WTC11 (cell line): ENCODE measurements around the gene GOSR1. TPM values are rescaled to one million over a fixed set of nuclear protein-coding genes. Genes with fewer than 3 reads are reported as not detected.

Source experiments
- ATAC-seq: fragments of 200-7000 bp; cut with Tn5 transposase; 2 replicates; pipeline ENCODE4 v1.10.0; 2021; ENCODE audit warnings: mild to moderate bottlenecking, moderate library complexity
- CTCF ChIA-PET: fragments of 300-600 bp; sonication (Branson Sonifier 250); formaldehyde crosslinking; loops from one replicate; lab custom pipeline; 2021; ENCODE audit warnings: antibody characterized with exemption; lab: Charles Lee
- POLR2A ChIA-PET: fragments of 350-600 bp; sonication (Branson Sonifier 250); formaldehyde crosslinking; loops from one replicate; lab custom pipeline; 2021; ENCODE audit warnings: antibody characterized with exemption; lab: Charles Lee
- DNase-seq: peaks from one replicate; pipeline ENCODE4 v3.0.0; 2021; ENCODE audit warnings: low spot score
- H3K27ac Mint-ChIP-seq: 2 replicates; pipeline ENCODE4 v1.8.0; 2021; ENCODE audit warnings: mixed read lengths
- H3K27me3 Mint-ChIP-seq: 2 replicates; pipeline ENCODE4 v1.8.0; 2021; ENCODE audit warnings: low read depth, mild to moderate bottlenecking, moderate library complexity, mixed read lengths
- H3K36me3 Mint-ChIP-seq: 2 replicates; pipeline ENCODE4 v1.8.0; 2021; ENCODE audit warnings: mixed read lengths
- H3K4me1 Mint-ChIP-seq: 2 replicates; pipeline ENCODE4 v1.8.0; 2022; ENCODE audit warnings: mixed read lengths
- H3K4me3 Mint-ChIP-seq: 2 replicates; pipeline ENCODE4 v1.8.0; 2021; ENCODE audit warnings: mild to moderate bottlenecking, moderate library complexity, mixed read lengths
- H3K9me3 Mint-ChIP-seq: 2 replicates; pipeline ENCODE4 v1.8.0; 2021; ENCODE audit warnings: mixed read lengths
- ESRRA ChIP-seq: sonication (generic); formaldehyde crosslinking; IDR thresholded peaks from 2 replicates; pipeline ENCODE4 v1.8.1; 2022; ENCODE audit warnings: mild to moderate bottlenecking, missing genetic modification reagents, borderline replicate concordance
- FOXP1 ChIP-seq: sonication (generic); formaldehyde crosslinking; IDR thresholded peaks from 2 replicates; pipeline ENCODE4 v1.8.0; 2022; ENCODE audit warnings: missing genetic modification reagents, mild to moderate bottlenecking, moderate library complexity, borderline replicate concordance
- GTF2I ChIP-seq: fragments of 250-450 bp; sonication (Bioruptor Pico); conservative IDR thresholded peaks from 2 replicates; pipeline ENCODE4 v1.4.0; 2021; ENCODE audit warnings: mild to moderate bottlenecking
- JUN ChIP-seq: sonication (generic); formaldehyde crosslinking; IDR thresholded peaks from 2 replicates; pipeline ENCODE4 v1.8.0; 2023; ENCODE audit warnings: mild to moderate bottlenecking, missing genetic modification reagents
- NFE2L1 ChIP-seq: sonication (generic); formaldehyde crosslinking; IDR thresholded peaks from 2 replicates; pipeline ENCODE4 v1.8.1; 2023; ENCODE audit warnings: missing genetic modification reagents
- SMAD3 ChIP-seq: sonication (generic); formaldehyde crosslinking; IDR thresholded peaks from 2 replicates; pipeline ENCODE4 v1.8.0; 2022; ENCODE audit warnings: missing genetic modification reagents, mild to moderate bottlenecking, borderline replicate concordance
- TCF7 ChIP-seq: sonication (generic); formaldehyde crosslinking; IDR thresholded peaks from 2 replicates; pipeline ENCODE4 v1.8.0; 2022; ENCODE audit warnings: mild to moderate bottlenecking, low read depth, missing genetic modification reagents, moderate library complexity
- TEAD4 ChIP-seq: sonication (generic); formaldehyde crosslinking; IDR thresholded peaks from 2 replicates; pipeline ENCODE4 v1.8.0; 2022; ENCODE audit warnings: mild to moderate bottlenecking, missing genetic modification reagents
- TP53 ChIP-seq: sonication (generic); formaldehyde crosslinking; IDR thresholded peaks from 2 replicates; pipeline ENCODE4 v1.8.1; 2023; ENCODE audit warnings: mild to moderate bottlenecking, missing genetic modification reagents
- ZNF232 ChIP-seq: sonication (generic); formaldehyde crosslinking; IDR thresholded peaks from 2 replicates; pipeline ENCODE4 v1.8.0; 2022; ENCODE audit warnings: mild to moderate bottlenecking, missing genetic modification reagents
- ZNF671 ChIP-seq: fragments of 250-450 bp; sonication (Bioruptor Pico); IDR thresholded peaks from 2 replicates; pipeline ENCODE4 v1.8.0; 2021; ENCODE audit warnings: mild to moderate bottlenecking
- total RNA-seq: library from RNA; stranded (reverse); gene quantifications from 3 replicates; pipeline ENCODE4 v1.2.3, GENCODE V29; 2021
- TF ChIP-seq, protein P1 (sequence below): sonication (generic); formaldehyde crosslinking; IDR thresholded peaks from 2 replicates; pipeline ENCODE4 v1.8.1; 2023; ENCODE audit warnings: mild to moderate bottlenecking, missing genetic modification reagents
- TF ChIP-seq, protein P2 (sequence below): fragments of 250-450 bp; sonication (Bioruptor Pico); IDR thresholded peaks from 2 replicates; pipeline ENCODE4 v1.9.0; 2021; ENCODE audit warnings: mild to moderate bottlenecking
- TF ChIP-seq, protein P3 (sequence below): fragments of 250-450 bp; sonication (Bioruptor Pico); IDR thresholded peaks from 2 replicates; pipeline ENCODE4 v1.9.0; 2021; ENCODE audit warnings: mild to moderate bottlenecking, borderline replicate concordance
- TF ChIP-seq, protein P4 (sequence below): sonication (generic); formaldehyde crosslinking; IDR thresholded peaks from 2 replicates; pipeline ENCODE4 v1.8.1; 2022; ENCODE audit warnings: missing genetic modification reagents, borderline replicate concordance
- TF ChIP-seq, protein P5 (sequence below): fragments of 200-600 bp; IDR thresholded peaks from 2 replicates; pipeline ENCODE4 v1.8.0; 2022; ENCODE audit warnings: antibody characterized with exemption
- TF ChIP-seq, protein P6 (sequence below): sonication (generic); formaldehyde crosslinking; conservative IDR thresholded peaks from 2 replicates; pipeline ENCODE4 v1.8.1; 2023; ENCODE audit warnings: mild to moderate bottlenecking, low read depth, missing genetic modification reagents, moderate library complexity

GOSR1 gene
- total RNA-seq, 1 experiment from 2014 or later: 37.4 TPM

DNA sequence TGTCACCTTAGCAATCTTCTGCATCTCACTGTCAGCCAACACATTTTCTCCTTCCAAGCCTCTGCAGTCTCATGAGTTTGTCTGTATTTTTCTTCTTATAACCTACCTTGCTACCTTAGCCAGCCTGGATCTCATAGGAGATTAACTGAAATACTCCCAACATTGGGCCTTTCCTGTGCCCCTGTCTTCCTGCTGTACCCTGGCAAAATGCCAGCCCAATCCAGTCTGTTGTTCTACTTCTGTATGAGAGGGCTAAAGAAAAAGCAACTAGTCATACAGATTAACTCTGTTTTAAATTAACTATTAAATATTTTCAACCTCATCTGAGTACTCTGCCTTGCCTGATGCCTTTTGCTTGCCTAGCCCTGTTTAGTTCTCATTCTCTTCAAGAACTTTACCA is 18.4 kb downstream of the GOSR1 start (continued):
- no peak for TF ChIP-seq JUN

DNA sequence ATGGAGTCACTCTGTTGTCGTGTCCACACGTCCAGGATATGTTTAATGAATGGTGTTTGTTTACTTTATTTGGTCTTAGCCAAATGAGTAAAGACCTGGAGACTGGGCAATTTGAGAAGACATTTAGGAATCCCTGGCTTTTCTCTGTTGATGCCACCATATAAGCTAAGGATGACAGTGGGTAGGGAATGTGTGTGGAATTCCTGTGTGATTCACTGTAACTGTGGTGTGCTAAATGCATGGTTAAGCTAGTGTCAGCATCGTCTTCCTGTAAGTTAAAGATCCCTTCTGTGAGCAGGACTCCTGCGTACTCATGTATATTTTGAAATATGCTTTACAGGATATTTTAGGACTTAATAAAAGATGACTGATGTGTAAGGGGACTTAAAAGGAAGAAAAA is 26.4 kb downstream of the GOSR1 start:
- no peak overlapping the region for H3K27ac Mint-ChIP-seq
- peaks cover 8% of the 10 kb centered on the region for H3K4me1 Mint-ChIP-seq
- CTCF ChIA-PET: no interaction called here

DNA sequence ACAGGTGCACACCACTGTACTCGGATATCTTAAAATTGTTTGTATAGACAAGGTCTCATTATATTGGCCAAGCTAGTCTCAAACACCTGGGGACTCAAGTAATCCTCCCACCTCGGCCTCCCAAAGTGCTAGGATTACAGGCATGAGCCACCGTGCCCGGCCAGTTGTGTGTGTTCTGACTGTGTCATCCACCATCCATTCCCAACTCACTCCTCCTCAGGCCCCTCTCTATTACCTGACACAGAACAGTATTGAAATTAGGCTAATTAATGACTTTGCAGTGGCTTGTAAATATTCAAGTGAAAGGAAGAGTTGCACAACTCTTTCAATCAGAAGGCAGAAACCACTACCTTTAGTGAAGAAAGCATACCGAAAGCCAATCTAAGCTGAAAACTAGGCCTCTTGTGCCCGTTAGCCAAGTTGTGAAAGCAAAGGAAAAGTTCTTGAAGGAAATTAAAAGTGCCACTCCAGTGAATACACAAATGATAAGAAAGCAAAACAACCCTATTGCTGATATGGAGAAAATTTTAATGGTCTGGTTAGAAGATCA is 28.7 kb downstream of the GOSR1 start:
- ChIA-PET CTCF (interaction anchor here (1.5 kb wide), 1 partner anchor 209 kb away, joined by 4 read pairs; no protein-coding TSS in a partner anchor), POLR2A (no interaction called here)
- H3K27me3 Mint-ChIP-seq: no peaks in the 10 kb centered on the region
- H3K4me1 Mint-ChIP-seq: peaks cover 8% of the 10 kb centered on the region
- ATAC-seq (no peak), DNase-seq (no peak)
- H3K4me3 Mint-ChIP-seq: no peak overlapping the region
- peak overlapping the region; percentile 30; the same call in 1 of the 2 replicates for H3K27ac Mint-ChIP-seq
- H3K9me3 Mint-ChIP-seq: no peaks in the 10 kb centered on the region
- peaks cover 46% of the 10 kb centered on the region for H3K36me3 Mint-ChIP-seq
- TF ChIP-seq, protein P1, sequence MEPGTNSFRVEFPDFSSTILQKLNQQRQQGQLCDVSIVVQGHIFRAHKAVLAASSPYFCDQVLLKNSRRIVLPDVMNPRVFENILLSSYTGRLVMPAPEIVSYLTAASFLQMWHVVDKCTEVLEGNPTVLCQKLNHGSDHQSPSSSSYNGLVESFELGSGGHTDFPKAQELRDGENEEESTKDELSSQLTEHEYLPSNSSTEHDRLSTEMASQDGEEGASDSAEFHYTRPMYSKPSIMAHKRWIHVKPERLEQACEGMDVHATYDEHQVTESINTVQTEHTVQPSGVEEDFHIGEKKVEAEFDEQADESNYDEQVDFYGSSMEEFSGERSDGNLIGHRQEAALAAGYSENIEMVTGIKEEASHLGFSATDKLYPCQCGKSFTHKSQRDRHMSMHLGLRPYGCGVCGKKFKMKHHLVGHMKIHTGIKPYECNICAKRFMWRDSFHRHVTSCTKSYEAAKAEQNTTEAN (CRISPR knock-in tag): no peak
- TF ChIP-seq, protein P2, sequence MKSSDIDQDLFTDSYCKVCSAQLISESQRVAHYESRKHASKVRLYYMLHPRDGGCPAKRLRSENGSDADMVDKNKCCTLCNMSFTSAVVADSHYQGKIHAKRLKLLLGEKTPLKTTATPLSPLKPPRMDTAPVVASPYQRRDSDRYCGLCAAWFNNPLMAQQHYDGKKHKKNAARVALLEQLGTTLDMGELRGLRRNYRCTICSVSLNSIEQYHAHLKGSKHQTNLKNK (CRISPR knock-in tag): no peak
- TF ChIP-seq, protein P3, sequence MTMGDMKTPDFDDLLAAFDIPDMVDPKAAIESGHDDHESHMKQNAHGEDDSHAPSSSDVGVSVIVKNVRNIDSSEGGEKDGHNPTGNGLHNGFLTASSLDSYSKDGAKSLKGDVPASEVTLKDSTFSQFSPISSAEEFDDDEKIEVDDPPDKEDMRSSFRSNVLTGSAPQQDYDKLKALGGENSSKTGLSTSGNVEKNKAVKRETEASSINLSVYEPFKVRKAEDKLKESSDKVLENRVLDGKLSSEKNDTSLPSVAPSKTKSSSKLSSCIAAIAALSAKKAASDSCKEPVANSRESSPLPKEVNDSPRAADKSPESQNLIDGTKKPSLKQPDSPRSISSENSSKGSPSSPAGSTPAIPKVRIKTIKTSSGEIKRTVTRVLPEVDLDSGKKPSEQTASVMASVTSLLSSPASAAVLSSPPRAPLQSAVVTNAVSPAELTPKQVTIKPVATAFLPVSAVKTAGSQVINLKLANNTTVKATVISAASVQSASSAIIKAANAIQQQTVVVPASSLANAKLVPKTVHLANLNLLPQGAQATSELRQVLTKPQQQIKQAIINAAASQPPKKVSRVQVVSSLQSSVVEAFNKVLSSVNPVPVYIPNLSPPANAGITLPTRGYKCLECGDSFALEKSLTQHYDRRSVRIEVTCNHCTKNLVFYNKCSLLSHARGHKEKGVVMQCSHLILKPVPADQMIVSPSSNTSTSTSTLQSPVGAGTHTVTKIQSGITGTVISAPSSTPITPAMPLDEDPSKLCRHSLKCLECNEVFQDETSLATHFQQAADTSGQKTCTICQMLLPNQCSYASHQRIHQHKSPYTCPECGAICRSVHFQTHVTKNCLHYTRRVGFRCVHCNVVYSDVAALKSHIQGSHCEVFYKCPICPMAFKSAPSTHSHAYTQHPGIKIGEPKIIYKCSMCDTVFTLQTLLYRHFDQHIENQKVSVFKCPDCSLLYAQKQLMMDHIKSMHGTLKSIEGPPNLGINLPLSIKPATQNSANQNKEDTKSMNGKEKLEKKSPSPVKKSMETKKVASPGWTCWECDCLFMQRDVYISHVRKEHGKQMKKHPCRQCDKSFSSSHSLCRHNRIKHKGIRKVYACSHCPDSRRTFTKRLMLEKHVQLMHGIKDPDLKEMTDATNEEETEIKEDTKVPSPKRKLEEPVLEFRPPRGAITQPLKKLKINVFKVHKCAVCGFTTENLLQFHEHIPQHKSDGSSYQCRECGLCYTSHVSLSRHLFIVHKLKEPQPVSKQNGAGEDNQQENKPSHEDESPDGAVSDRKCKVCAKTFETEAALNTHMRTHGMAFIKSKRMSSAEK (CRISPR knock-in tag): no peak
- TF ChIP-seq NFE2L1 (CRISPR knock-in tag) (no peak), ESRRA (CRISPR knock-in tag) (no peak), TEAD4 (no peak), SMAD3 (CRISPR knock-in tag) (no peak), GTF2I (CRISPR knock-in tag) (no peak), FOXP1 (CRISPR knock-in tag) (no peak), TP53 (CRISPR knock-in tag) (no peak), ZNF671 (CRISPR knock-in tag) (no peak), TCF7 (no peak)
- TF ChIP-seq, protein P4, sequence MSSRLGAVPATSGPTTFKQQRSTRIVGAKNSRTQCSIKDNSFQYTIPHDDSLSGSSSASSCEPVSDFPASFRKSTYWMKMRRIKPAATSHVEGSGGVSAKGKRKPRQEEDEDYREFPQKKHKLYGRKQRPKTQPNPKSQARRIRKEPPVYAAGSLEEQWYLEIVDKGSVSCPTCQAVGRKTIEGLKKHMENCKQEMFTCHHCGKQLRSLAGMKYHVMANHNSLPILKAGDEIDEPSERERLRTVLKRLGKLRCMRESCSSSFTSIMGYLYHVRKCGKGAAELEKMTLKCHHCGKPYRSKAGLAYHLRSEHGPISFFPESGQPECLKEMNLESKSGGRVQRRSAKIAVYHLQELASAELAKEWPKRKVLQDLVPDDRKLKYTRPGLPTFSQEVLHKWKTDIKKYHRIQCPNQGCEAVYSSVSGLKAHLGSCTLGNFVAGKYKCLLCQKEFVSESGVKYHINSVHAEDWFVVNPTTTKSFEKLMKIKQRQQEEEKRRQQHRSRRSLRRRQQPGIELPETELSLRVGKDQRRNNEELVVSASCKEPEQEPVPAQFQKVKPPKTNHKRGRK: no peak
- TF ChIP-seq, protein P5, sequence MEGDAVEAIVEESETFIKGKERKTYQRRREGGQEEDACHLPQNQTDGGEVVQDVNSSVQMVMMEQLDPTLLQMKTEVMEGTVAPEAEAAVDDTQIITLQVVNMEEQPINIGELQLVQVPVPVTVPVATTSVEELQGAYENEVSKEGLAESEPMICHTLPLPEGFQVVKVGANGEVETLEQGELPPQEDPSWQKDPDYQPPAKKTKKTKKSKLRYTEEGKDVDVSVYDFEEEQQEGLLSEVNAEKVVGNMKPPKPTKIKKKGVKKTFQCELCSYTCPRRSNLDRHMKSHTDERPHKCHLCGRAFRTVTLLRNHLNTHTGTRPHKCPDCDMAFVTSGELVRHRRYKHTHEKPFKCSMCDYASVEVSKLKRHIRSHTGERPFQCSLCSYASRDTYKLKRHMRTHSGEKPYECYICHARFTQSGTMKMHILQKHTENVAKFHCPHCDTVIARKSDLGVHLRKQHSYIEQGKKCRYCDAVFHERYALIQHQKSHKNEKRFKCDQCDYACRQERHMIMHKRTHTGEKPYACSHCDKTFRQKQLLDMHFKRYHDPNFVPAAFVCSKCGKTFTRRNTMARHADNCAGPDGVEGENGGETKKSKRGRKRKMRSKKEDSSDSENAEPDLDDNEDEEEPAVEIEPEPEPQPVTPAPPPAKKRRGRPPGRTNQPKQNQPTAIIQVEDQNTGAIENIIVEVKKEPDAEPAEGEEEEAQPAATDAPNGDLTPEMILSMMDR: no peak
- TF ChIP-seq, protein P6, sequence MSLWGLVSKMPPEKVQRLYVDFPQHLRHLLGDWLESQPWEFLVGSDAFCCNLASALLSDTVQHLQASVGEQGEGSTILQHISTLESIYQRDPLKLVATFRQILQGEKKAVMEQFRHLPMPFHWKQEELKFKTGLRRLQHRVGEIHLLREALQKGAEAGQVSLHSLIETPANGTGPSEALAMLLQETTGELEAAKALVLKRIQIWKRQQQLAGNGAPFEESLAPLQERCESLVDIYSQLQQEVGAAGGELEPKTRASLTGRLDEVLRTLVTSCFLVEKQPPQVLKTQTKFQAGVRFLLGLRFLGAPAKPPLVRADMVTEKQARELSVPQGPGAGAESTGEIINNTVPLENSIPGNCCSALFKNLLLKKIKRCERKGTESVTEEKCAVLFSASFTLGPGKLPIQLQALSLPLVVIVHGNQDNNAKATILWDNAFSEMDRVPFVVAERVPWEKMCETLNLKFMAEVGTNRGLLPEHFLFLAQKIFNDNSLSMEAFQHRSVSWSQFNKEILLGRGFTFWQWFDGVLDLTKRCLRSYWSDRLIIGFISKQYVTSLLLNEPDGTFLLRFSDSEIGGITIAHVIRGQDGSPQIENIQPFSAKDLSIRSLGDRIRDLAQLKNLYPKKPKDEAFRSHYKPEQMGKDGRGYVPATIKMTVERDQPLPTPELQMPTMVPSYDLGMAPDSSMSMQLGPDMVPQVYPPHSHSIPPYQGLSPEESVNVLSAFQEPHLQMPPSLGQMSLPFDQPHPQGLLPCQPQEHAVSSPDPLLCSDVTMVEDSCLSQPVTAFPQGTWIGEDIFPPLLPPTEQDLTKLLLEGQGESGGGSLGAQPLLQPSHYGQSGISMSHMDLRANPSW: no peak

More for the DNA sequence above, 26.4 kb downstream of the GOSR1 start:
- DNase-seq (no peak), ATAC-seq (no peak)
- no peak for TF ChIP-seq ZNF232 (CRISPR knock-in tag)
- Mint-ChIP-seq H3K36me3 (peaks cover 62% of the 10 kb centered on the region), H3K4me3 (no peak overlapping the region), H3K27me3 (no peaks in the 10 kb centered on the region), H3K9me3 (no peaks in the 10 kb centered on the region)
- POLR2A ChIA-PET: no interaction called here
